Colonic mucosa (tissue), 4 donors: ENCODE measurements around the gene ING2. TPM values are rescaled to one million over a fixed set of nuclear protein-coding genes. Genes with fewer than 3 reads are reported as not detected.

Experiments used
- DNase-seq: peaks from one replicate; pipeline ENCODE4 v3.0.0-alpha.2; 2020
- H3K27ac ChIP-seq: fragments of 200-600 bp; one replicate; pipeline ENCODE4 v1.8.0; 2021
- H3K27me3 ChIP-seq: fragments of 200-600 bp; one replicate; pipeline ENCODE4 v1.8.0; 2021
- H3K36me3 ChIP-seq: fragments of 200-600 bp; one replicate; pipeline ENCODE4 v1.8.0; 2021
- H3K4me1 ChIP-seq: fragments of 200-600 bp; one replicate; pipeline ENCODE4 v1.8.0; 2021; ENCODE audit warnings: mild to moderate bottlenecking
- H3K4me3 ChIP-seq: fragments of 200-600 bp; one replicate; pipeline ENCODE4 v1.8.0; 2021
- H3K9ac ChIP-seq, 2 donors: one replicate each; pipeline ENCODE4 v1.7.0; 2013; ENCODE audit warnings: control low read depth in 2 of 2, low read depth in 2 of 2, low read length in 2 of 2
- H3K9me3 ChIP-seq: fragments of 200-600 bp; one replicate; pipeline ENCODE4 v1.8.0; 2021
- intact Hi-C: fragments of 100-400 bp; cut with DNase I; formaldehyde crosslinking; loops from one replicate; pipeline ENCODE4 v1.14.1; 2022
- total RNA-seq, 2 donors: library from RNA; stranded (reverse); fragmentation: NEBNext Ultra II Directional in 1 of 2; extraction: Animal tissue kit (Norgen Biotek cat#: 25700) in 1 of 2; gene quantifications; one replicate each; pipeline ENCODE4 v1.2.1, GENCODE V29; 2021
- TF ChIP-seq, protein P1 (sequence below): fragments of 200-600 bp; IDR thresholded peaks from one replicate; pipeline ENCODE4 v1.8.0; 2022; ENCODE audit warnings: antibody characterized with exemption, mild to moderate bottlenecking
- donor health status: healthy.
- donor health status: DM: no; HTN: no; CAD: no.
- donor health status: DM: no; HTN: no; CAD: no.

Gene ING2
- total RNA-seq, 2 donors from 2014 or later, result 11.0 to 15.3 TPM

DNA sequence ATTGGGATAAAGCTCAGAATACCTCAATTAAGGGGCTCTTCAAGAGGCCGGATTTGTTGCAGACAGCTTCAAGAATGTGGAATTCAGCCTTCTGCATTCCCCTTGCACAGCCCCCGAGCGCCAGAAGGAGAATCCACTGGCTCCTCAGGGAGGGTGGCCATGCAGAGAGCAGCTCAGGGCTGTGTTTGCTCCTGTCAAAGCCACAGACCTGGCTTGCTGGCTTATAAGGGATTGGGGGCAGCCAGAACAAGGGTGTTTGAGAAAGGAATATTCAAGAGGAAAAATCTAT, 36.8 kb downstream of the ING2 start:
- H3K4me1 ChIP-seq, result no peaks in the 10 kb centered on the region
- H3K36me3 ChIP-seq, result no peaks in the 10 kb centered on the region
- no peaks in the 10 kb centered on the region for H3K27me3 ChIP-seq
- no peak for DNase-seq
- H3K9ac ChIP-seq, result no peak overlapping the region
- H3K9me3 ChIP-seq, result no peaks in the 10 kb centered on the region
- TF ChIP-seq, protein P1, sequence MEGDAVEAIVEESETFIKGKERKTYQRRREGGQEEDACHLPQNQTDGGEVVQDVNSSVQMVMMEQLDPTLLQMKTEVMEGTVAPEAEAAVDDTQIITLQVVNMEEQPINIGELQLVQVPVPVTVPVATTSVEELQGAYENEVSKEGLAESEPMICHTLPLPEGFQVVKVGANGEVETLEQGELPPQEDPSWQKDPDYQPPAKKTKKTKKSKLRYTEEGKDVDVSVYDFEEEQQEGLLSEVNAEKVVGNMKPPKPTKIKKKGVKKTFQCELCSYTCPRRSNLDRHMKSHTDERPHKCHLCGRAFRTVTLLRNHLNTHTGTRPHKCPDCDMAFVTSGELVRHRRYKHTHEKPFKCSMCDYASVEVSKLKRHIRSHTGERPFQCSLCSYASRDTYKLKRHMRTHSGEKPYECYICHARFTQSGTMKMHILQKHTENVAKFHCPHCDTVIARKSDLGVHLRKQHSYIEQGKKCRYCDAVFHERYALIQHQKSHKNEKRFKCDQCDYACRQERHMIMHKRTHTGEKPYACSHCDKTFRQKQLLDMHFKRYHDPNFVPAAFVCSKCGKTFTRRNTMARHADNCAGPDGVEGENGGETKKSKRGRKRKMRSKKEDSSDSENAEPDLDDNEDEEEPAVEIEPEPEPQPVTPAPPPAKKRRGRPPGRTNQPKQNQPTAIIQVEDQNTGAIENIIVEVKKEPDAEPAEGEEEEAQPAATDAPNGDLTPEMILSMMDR, result no peak
- H3K4me3 ChIP-seq, result no peak overlapping the region
- intact Hi-C loops, result no loop called here
- H3K27ac ChIP-seq, result no peak overlapping the region

- no peaks in the 10 kb centered on the region for H3K36me3 ChIP-seq
- H3K9me3 ChIP-seq, result no peaks in the 10 kb centered on the region
- intact Hi-C loops, result no loop called here
- TF ChIP-seq, protein P1, result no peak
- H3K27me3 ChIP-seq, result no peaks in the 10 kb centered on the region
- DNase-seq, result no peak
- no peak overlapping the region for H3K9ac ChIP-seq
- no peaks in the 10 kb centered on the region for H3K4me1 ChIP-seq
- no peak overlapping the region for H3K27ac ChIP-seq
- H3K4me3 ChIP-seq, result no peak overlapping the region
Measured at GRCh38 chr4:183543435-183543834, 38.6 kb downstream of the ING2 start.

DNA sequence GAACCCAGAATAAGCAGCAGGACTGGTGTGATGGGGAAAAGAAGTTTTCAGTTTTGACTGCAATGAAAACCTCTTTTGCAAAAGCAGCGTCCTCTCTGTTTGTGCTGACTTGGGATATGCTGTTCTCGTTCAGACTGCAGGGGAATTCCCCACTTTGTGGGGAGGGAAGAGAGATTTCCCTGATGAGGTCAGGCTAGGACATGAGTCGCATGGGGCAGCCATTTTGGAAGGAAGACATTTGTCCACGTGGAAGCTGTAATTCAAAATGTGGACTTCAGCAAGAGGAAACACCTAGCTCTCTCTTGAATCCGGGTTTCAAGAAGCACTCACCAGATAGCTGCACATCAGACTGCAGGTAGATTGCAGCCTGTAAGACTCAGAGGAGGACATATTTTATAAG, 39.3 kb downstream of the ING2 start:
- Histone ChIP-seq H3K9me3 (no peaks in the 10 kb centered on the region), H3K27ac (no peak overlapping the region), H3K4me3 (no peak overlapping the region), H3K4me1 (no peaks in the 10 kb centered on the region), H3K9ac (no peak overlapping the region), H3K27me3 (no peaks in the 10 kb centered on the region), H3K36me3 (no peaks in the 10 kb centered on the region)
- DNase-seq, result no peak
- TF ChIP-seq, protein P1, result no peak
- intact Hi-C loops, result no loop called here

DNA sequence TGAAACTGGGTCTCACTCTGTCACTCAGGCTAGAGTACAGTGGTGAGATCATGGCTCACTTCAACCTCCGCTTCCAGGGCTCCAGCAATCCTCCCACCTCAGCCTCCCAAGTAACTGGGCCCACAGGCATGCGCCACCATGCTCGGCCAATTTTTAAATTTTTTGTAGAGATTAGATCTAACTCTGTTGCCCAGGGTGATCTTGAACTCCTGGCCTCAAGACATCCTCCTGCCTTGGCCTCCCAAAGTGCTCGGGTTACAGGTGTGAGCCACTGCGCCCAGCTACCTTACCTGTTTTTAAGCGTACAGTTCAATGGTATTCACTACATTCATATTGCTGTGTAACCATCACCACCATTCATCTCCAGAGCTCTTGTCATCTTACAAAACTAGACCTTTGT, 41.5 kb downstream of the ING2 start:
- Histone ChIP-seq H3K4me3 (no peak overlapping the region), H3K36me3 (no peaks in the 10 kb centered on the region), H3K9ac (no peak overlapping the region), H3K27me3 (no peaks in the 10 kb centered on the region), H3K4me1 (no peaks in the 10 kb centered on the region), H3K27ac (no peak overlapping the region), H3K9me3 (no peaks in the 10 kb centered on the region)
- no peak for DNase-seq
- TF ChIP-seq, protein P1, result no peak
- intact Hi-C loops, result no loop called here

DNA sequence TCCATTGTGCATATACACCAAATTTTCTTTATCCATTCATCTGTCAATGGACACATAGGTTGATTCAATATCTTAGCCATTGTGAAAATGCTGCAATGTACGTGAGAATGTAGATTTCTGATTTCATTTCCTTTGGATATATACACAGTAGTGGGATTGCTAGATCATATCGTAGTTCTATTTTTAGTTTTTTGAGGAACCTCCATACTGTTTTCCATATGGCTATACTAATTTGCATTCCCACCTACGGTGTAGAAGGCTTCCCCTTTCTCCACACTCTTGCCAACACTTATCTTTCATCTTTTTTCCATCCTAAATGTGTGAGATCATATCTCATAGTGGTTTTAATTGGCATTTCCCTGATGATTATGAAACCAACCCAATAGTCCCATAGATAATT, 43.4 kb downstream of the ING2 start:
- intact Hi-C loops, result no loop called here
- no peak overlapping the region for H3K27ac ChIP-seq

More for the DNA sequence above, 43.4 kb downstream of the ING2 start:
- no peak for DNase-seq
- TF ChIP-seq, protein P1, result no peak
- H3K4me3 ChIP-seq, result no peak overlapping the region
- H3K4me1 ChIP-seq, result no peaks in the 10 kb centered on the region
- H3K27me3 ChIP-seq, result no peaks in the 10 kb centered on the region
- no peaks in the 10 kb centered on the region for H3K9me3 ChIP-seq
- H3K36me3 ChIP-seq, result no peaks in the 10 kb centered on the region
- no peak overlapping the region for H3K9ac ChIP-seq
